ENCODE results near the gene MKS1.

The MKS1 gene

GRCh38 chr17:58244963-58245362 lies 25.9 kb upstream of the MKS1 start:
- DNase-seq (ENCODE audit: low read depth), result no peak

DNA sequence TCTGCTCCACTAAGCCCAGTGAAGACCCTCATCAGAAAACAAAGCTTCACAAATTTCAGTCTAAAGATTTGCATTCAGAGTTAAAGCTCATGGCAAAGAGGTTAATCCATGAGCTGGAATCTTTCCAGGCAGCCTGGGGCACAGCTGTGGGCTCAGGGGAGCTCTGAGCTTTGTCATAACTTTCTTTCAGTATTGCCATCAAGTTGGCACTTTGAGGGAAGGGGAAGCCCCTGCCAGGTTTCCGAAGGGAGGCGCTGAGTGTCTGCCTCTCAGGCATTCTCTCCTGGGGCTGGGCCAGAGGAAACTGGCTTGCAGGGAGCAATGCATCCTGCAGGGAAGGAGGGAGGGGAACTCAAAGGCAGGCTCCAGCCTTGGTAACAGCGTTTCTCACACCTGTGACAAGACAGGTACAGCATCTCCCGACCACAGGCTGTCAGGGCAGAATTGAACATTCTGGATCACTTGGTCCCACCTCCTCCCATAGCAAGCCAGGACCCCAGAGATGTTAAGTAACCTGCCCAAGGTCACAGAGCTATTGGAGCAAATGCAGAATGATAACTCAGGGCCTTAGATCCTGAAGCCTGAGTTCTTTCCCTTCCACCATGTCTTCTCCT lies 23.2 kb upstream of the MKS1 start:
- DNase-seq (ENCODE audit: low read depth), result no peak

GRCh38 chr17:58239987-58240386 lies 20.9 kb upstream of the MKS1 start:
- DNase-seq (ENCODE audit: low read depth), result no peak

DNA sequence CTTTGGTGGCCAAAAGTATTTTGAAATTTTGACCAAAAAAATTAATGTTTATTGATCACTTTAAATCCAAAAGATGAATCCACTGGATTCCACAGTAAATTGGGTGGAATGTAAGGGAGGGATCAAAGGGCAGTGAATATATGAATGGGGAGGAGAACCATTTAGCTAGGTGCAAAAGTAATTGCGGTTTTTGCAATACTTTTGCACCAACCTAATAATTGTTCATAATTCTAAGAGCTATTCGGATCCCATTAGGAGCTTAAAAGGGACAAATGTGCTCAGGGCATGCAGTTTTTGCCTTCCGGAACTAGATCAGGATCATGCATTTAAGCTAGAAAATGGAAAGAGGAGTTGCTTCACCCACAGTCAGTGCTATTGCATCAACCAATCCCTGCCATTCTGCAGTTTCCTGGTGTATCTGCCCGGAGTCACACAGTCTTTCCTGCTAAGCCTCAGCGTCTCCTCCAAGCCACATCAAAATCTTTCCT lies 19.1 kb upstream of the MKS1 start, which contains the start of gene LPO:
TSS of gene LPO (plus strand) at position 438 of the 488 bp plus-strand sequence. CDS start 4,396 bp downstream, outside the sequence.
- DNase-seq (ENCODE audit: low read depth), result no peak

- no peak for DNase-seq (ENCODE audit: low read depth)
These were observed 17.3 kb upstream of the MKS1 start for GRCh38 chr17:58236394-58236793.

GRCh38 chr17:58235821-58236220 lies 16.8 kb upstream of the MKS1 start:
- DNase-seq (ENCODE audit: low read depth), result no peak

DNA sequence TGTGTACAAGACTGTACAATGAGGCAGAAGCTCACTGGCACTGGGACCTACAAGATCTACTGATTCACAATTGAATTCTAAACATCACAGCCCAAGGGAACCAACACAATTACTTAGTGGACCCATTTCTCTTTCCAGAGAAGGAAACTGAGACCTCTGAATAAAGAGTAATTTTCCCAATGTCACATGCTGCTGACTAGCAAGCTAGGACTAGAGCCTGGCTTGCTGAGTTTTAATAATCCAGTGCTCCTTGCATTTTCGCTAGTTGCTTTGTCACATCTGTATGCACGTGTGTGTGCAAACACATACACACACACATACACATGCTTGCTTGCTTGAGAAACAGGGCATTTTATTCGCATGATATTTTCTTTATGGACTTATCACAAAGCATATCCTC lies 15.5 kb upstream of the MKS1 start:
- DNase-seq (ENCODE audit: low read depth), result no peak

GRCh38 chr17:58233543-58233942 lies 14.5 kb upstream of the MKS1 start:
- no peak for DNase-seq (ENCODE audit: low read depth)

GRCh38 chr17:58232707-58233156 lies 13.7 kb upstream of the MKS1 start:
- peak; percentile 36 for DNase-seq (ENCODE audit: low read depth)

GRCh38 chr17:58231641-58232040 lies 12.6 kb upstream of the MKS1 start:
- no peak for DNase-seq (ENCODE audit: low read depth)

DNA sequence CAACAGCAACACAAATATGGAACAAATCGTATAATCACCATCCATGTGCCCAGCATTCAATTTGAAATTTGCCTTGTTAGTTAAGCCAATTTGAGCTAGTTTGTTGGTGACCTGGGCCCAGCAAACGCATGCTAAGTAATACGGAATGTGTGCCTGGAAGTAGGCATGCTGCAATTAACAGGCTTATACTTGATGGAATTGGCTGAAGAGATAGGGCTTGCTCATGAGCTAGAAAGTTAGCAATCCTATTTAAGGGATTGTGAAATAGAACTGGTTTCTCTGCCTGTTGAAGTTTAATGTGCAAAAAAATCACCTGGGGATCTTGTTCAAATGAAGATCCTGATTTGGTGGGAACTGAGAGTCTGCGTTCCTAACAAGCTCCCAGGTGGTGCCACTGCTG lies 10.8 kb upstream of the MKS1 start:
- DNase-seq (ENCODE audit: low read depth), result no peak

DNA sequence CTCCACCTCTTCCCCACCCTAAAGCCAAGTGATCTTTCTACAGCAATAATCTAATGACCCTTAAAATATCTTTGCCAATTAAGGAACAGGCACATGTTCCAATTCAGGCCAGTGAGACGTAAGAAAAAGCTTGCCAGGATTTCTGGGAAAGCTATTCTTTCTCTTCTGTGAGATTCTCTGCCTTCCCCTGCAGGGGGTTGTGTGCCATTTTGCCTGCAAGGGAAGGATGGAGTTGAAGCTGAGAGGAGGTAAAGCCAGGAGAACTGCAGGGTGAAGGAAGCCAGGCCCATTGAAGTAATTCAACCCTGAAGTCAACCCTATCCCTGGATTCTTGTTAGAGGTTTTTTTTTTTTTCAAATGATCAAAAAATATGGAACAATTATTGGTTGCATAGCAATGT lies 10.3 kb upstream of the MKS1 start:
- no peak for DNase-seq (ENCODE audit: low read depth)

DNA sequence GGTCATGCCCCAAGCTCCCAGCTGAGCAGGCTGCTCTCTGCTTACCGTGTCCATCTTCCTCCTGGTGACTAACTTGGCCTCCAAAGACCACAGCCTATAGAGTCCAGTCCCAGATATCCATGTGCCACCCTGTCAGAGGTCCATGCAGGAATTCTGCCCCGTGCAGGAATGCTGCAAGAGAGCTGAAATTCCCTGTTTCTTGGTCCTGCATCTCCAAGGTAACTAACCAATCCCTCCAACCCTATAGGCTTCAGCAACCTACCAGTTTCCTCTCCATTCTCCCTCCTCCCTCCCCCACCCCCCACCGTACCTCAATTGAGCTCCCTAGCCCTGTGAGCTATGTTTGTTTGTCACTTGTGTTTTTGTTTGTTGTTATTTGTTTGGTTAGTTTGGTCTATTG lies 9.6 kb upstream of the MKS1 start:
- DNase-seq (ENCODE audit: low read depth), result no peak

GRCh38 chr17:58227733-58228132 lies 8.7 kb upstream of the MKS1 start:
- no peak for DNase-seq (ENCODE audit: low read depth)

- DNase-seq (ENCODE audit: low read depth), result no peak
These were observed 5.3 kb upstream of the MKS1 start for GRCh38 chr17:58224315-58224714.

DNA sequence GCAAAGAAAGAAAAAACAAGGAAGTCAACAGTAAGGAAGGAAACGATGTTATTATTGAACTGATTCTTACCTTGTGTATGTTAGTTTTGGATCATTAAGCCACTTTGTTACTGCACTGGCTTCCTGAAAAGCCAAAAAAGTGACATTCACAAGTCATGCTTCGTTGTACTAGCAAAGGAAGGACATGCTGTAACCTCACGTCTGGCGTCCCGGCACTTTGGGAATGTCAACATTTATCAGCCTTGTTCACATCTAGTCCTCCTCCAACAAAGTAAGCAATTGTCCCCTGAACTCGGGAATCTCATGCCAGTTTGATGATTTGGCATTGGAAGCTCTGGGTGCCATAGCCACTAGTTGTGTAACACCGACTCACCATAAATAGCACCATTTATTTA lies 731 bp upstream of the MKS1 start:
- DNase-seq (ENCODE audit: low read depth), result no peak

DNA sequence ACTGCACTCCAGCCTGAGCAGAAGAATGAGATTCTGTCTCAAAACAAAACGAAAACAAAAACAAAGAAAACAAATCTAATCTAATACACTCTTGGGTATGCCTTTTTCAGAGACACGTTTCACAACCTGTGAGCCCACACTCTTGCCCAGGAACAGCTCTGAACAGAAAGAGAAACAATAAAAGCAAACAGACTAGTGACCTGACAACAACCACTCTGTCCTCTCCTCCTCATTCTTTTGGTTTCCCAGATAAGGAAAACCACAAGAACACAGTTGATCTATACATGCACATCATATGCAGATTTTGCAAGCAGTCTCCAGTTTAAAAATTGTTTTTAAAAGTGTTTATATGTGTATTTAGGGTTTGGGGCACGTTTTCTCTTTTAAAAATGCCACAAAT lies 1.3 kb downstream of the MKS1 start:
- no peak for DNase-seq (ENCODE audit: low read depth)

GRCh38 chr17:58215685-58216084 lies 3.4 kb downstream of the MKS1 start:
- no peak for DNase-seq (ENCODE audit: low read depth)

DNA sequence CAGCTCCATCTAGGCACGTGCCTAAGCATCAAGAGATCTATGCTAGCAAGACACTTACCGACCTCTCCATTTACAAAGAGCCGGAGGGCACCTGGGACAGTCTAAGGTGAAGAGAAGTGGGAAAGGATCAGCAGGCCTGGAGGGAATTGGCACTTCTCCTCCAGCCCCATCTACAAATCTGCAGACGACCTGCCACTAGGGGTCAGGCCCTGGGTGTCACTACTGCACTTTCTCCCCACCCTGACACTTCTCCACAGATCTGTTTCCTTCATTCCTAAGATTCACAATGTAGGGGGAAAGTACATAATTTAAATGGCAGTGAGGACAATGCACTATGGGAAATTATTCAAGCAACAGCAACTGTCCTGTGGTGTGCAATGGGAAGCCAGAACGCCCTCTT lies 8.1 kb downstream of the MKS1 start:
- no peak for DNase-seq (ENCODE audit: low read depth)

- no peak for DNase-seq (ENCODE audit: low read depth)
These were observed 10.7 kb downstream of the MKS1 start for GRCh38 chr17:58208344-58208743.

DNA sequence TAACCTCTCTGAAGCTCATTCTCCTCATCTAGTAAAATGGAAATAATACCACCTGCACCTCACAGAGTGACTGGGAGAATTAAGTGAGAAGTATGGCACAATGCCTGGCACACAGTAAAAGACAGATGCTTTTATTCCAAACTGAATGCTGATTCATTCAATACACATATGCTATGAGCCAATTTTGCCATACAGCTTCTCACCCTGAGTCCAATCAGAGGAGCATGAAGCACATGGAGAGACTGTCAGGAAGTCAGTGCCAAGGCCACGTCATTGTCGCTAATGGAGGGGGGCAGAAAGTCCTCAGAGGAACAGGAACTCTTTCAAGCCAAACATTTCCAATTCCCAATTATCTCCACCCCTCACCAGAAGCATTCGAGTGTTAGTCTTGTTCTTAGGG lies 11.6 kb downstream of the MKS1 start:
- DNase-seq (ENCODE audit: low read depth), result no peak

GRCh38 chr17:58205936-58206335 lies 13.1 kb downstream of the MKS1 start:
- DNase-seq (ENCODE audit: low read depth), result no peak

- DNase-seq (ENCODE audit: low read depth), result no peak
These were observed 14.3 kb downstream of the MKS1 start for GRCh38 chr17:58204796-58205195.

- no peak for DNase-seq (ENCODE audit: low read depth)
These were observed 16.2 kb downstream of the MKS1 start for GRCh38 chr17:58202859-58203258.

Data from CMK (cell line).